ENCODE data around the gene PLP2. TPM values are rescaled to one million over a fixed set of nuclear protein-coding genes. Genes with fewer than 3 reads are reported as not detected.

The PLP2 gene
- total and polyA plus RNA-seq, 3 experiments from 2014 or later, result 95.2 to 160 (median 98.1) TPM

DNA sequence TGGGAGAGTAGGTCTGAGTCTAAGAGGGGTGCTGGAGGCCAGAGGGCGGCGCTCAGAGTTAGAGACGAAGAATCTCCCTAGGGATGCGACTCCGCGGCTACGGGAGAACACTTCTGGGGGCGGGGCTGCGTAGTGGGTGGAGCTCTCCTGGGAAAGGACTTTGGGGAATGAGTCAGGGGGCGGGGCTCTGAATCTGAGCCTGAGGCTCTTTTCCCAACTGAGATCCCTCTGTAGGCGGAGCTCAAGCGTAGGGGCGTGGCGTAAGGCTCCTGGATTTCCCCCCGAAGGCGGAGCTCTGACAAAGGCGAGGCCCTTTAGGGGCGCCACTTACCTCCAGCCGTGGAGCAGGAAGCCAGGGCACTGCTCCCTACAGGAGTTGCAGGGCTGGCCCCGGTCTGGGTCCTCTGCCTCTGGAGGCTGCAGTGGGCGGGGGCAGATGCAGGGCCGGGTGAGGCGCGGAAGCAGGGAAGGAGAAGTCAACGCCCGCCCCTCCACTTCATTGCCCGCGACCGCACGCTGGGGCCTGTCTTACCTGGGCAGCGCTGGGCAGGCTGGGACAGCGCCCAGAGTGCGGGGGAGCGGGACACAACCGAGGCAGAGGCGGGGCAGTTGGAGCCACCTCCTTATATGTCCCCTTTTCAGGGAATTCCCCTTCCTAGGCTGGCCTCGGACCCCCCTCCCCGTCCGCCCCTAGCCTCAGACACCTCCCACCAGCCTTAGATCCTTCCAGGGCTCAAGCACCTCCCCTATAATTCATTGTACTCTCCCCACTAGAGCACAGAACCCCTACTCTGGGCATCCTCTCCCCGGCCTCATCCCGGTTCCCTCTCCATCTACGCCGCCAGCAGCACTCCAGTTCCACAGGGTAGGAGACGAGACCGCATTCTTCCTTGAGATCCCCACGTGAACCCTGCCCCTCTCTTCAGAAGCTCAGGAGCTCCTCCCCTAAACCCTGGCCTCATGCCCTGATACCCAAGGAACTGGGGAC lies 12.9 kb downstream of the PLP2 start:
- peaks cover 7 to 14% (median 10%) of the 10 kb centered on the region in 3 donors for H3K4me1 Mint-ChIP-seq
- H3K4me3 Mint-ChIP-seq, result peak overlapping the region; percentile 68 to 85 (median 80)
- H3K27ac Mint-ChIP-seq, result peak overlapping the region in 6 of 8 donors; percentile 59 to 91 (median 78)
- H3K36me3 ChIP-seq (ENCODE audit: insufficient read depth, low read length), result no peaks in the 10 kb centered on the region
- peaks cover 3 to 19% (median 8%) of the 10 kb centered on the region in 3 donors for H3K36me3 Mint-ChIP-seq
- H3K4me1 ChIP-seq (ENCODE audit: insufficient read depth, low read length), result peaks cover 7% of the 10 kb centered on the region
- POLR2A ChIA-PET, result interaction anchor here (1.4 kb wide), 1 partner anchor 16 kb away, joined by 3 read pairs; no protein-coding TSS in a partner anchor
- H3K9me3 Mint-ChIP-seq, result no peaks in the 10 kb centered on the region
- H3K4me3 ChIP-seq (ENCODE audit: low read length), result peak overlapping the region; percentile 37
- H3K27me3 Mint-ChIP-seq, result peaks cover 0 to 4% of the 10 kb centered on the region in 2 donors
- no peaks in the 10 kb centered on the region for H3K27me3 ChIP-seq (ENCODE audit: insufficient read depth, low read length, poor library complexity, severe bottlenecking)
- peak in 2 of 5 donors; percentile 12 to 53 for DNase-seq
- H3K9me3 ChIP-seq (ENCODE audit: low read length), result no peaks in the 10 kb centered on the region
- peak overlapping the region; percentile 61 for H3K27ac ChIP-seq (ENCODE audit: low read depth, low read length)
- CTCF ChIA-PET, result interaction anchor here (0.7 to 1.3 kb wide), 3 partner anchors 17 to 18 kb away, joined by 3 to 5 read pairs (median 3); no protein-coding TSS in a partner anchor

- Histone ChIP-seq H3K36me3 (ENCODE audit: insufficient read depth, low read length) (no peaks in the 10 kb centered on the region), H3K27me3 (ENCODE audit: insufficient read depth, low read length, poor library complexity, severe bottlenecking) (no peaks in the 10 kb centered on the region), H3K4me1 (ENCODE audit: insufficient read depth, low read length) (peaks cover 7% of the 10 kb centered on the region), H3K27ac (ENCODE audit: low read depth, low read length) (peak within 1 kb of the TSS; percentile 61), H3K9me3 (ENCODE audit: low read length) (no peaks in the 10 kb centered on the region), H3K4me3 (ENCODE audit: low read length) (peak within 1 kb of the TSS; percentile 60)
- CTCF ChIA-PET, result no interaction called here
- POLR2A ChIA-PET, result interaction anchor here (0.6 to 1.0 kb wide), 4 partner anchors 14 to 83 kb away, joined by 3 to 5 read pairs (median 3); partner anchors contain the start of genes PLP2 and PPP1R3F
- Mint-ChIP-seq H3K27ac (peak within 1 kb of the TSS in 4 of 8 donors; percentile 59 to 91 (median 80)), H3K27me3 (peaks cover 0 to 4% of the 10 kb centered on the region in 2 donors), H3K36me3 (peaks cover 3 to 10% (median 4%) of the 10 kb centered on the region in 3 donors), H3K9me3 (no peaks in the 10 kb centered on the region), H3K4me1 (peaks cover 13 to 19% (median 14%) of the 10 kb centered on the region in 3 donors), H3K4me3 (peak within 1 kb of the TSS; percentile 68 to 85 (median 80))
- DNase-seq, result peak; percentile 58 to 81 (median 63)
Measured at GRCh38 chrX:49186125-49187027, 14.7 kb downstream of the PLP2 start, which contains the start of gene PRICKLE3. Gene PRICKLE3, minus strand, starts transcription at chrX:49186373. Its CDS starts 76 bp downstream, at chrX:49186297.

DNA sequence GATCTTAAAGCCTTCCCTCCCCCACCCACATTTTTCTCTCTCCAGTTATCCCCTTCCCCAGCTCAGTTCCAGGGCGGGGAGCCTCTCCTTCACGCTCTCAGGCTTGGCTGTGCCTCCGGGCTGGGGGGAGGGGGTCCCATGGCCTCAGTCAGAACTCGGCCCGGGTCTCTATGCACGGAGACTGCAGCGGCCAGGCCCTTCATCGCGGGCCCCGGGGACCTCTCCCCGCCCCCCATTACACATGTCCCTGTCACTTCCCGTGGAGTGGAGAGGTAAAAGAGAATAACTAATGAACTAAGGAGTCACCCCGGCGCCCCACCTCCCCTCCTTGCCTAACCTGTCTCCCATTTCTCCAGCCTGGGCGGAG lies 15.3 kb downstream of the PLP2 start:
- H3K36me3 Mint-ChIP-seq, result peaks cover 3 to 10% (median 4%) of the 10 kb centered on the region in 3 donors
- Histone ChIP-seq H3K4me1 (ENCODE audit: insufficient read depth, low read length) (peaks cover 7% of the 10 kb centered on the region), H3K27ac (ENCODE audit: low read depth, low read length) (no peak overlapping the region), H3K36me3 (ENCODE audit: insufficient read depth, low read length) (no peaks in the 10 kb centered on the region), H3K27me3 (ENCODE audit: insufficient read depth, low read length, poor library complexity, severe bottlenecking) (no peaks in the 10 kb centered on the region), H3K9me3 (ENCODE audit: low read length) (no peaks in the 10 kb centered on the region), H3K4me3 (ENCODE audit: low read length) (no peak overlapping the region)
- H3K4me3 Mint-ChIP-seq, result peak overlapping the region in 3 of 7 donors; percentile 15 to 68 (median 27)
- peaks cover 0 to 4% of the 10 kb centered on the region in 2 donors for H3K27me3 Mint-ChIP-seq
- POLR2A ChIA-PET, result interaction anchor here (0.6 kb wide), 1 partner anchor 15 kb away, joined by 3 read pairs; no protein-coding TSS in a partner anchor
- H3K27ac Mint-ChIP-seq, result no peak overlapping the region
- peaks cover 13 to 19% (median 16%) of the 10 kb centered on the region in 3 donors for H3K4me1 Mint-ChIP-seq
- H3K9me3 Mint-ChIP-seq, result no peaks in the 10 kb centered on the region
- DNase-seq, result no peak
- CTCF ChIA-PET, result no interaction called here

GRCh38 chrX:49187526-49187925 lies 15.8 kb downstream of the PLP2 start:
- Histone ChIP-seq H3K9me3 (ENCODE audit: low read length) (no peaks in the 10 kb centered on the region), H3K36me3 (ENCODE audit: insufficient read depth, low read length) (no peaks in the 10 kb centered on the region), H3K4me1 (ENCODE audit: insufficient read depth, low read length) (peaks cover 12% of the 10 kb centered on the region), H3K4me3 (ENCODE audit: low read length) (no peak overlapping the region), H3K27me3 (ENCODE audit: insufficient read depth, low read length, poor library complexity, severe bottlenecking) (no peaks in the 10 kb centered on the region), H3K27ac (ENCODE audit: low read depth, low read length) (no peak overlapping the region)
- Mint-ChIP-seq H3K36me3 (peaks cover 0 to 5% (median 0%) of the 10 kb centered on the region in 3 donors), H3K9me3 (no peaks in the 10 kb centered on the region), H3K27ac (peak overlapping the region in 1 of 8 donors; percentile 61), H3K27me3 (peaks cover 0 to 4% of the 10 kb centered on the region in 2 donors), H3K4me1 (peaks cover 14 to 22% (median 18%) of the 10 kb centered on the region in 3 donors), H3K4me3 (peak overlapping the region in 1 of 7 donors; percentile 27)
- ChIA-PET POLR2A (interaction anchor here (0.7 kb wide), 1 partner anchor 131 kb away, joined by 3 read pairs; no protein-coding TSS in a partner anchor), CTCF (no interaction called here)
- DNase-seq, result no peak

DNA sequence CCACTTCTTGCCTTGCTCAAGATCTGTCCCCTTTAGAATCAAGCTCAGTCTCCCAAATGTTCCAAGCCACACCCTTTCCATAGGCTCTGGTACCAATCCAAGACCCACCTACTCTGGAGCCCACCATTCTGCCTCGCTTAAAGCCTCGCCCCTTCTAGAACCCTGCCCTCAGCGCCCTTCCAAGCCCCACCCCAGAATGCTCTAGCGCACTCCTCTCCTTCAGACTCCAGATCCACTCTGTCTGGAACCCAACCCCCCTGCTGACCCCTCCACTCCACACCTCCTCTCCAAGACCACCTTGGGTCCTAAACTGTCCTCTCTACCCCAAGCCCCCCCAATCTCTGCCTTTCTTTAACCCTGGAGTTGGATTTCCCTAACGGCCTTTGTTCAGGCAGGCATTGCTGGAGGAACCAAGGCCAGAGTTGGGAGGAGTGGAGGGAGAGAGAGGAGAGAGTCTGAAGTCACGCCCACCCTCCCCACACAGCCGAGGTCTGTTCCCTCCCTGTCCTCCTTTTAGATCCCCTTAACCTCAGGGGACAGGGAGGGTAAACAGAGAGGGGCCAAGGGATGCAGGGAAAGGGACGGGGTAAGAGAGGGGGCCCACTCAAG lies 16.9 kb downstream of the PLP2 start:
- no peak overlapping the region for H3K4me3 Mint-ChIP-seq
- peaks cover 23% of the 10 kb centered on the region for H3K4me1 ChIP-seq (ENCODE audit: insufficient read depth, low read length)
- H3K27ac Mint-ChIP-seq, result peak overlapping the region in 1 of 8 donors; percentile 68
- no peaks in the 10 kb centered on the region for H3K9me3 Mint-ChIP-seq
- POLR2A ChIA-PET, result interaction anchor here (0.7 kb wide), 1 partner anchor 132 kb away, joined by 3 read pairs; no protein-coding TSS in a partner anchor
- no peak for DNase-seq
- no peaks in the 10 kb centered on the region for H3K27me3 ChIP-seq (ENCODE audit: insufficient read depth, low read length, poor library complexity, severe bottlenecking)
- H3K4me3 ChIP-seq (ENCODE audit: low read length), result no peak overlapping the region
- H3K27ac ChIP-seq (ENCODE audit: low read depth, low read length), result no peak overlapping the region
- peaks cover 0 to 4% of the 10 kb centered on the region in 2 donors for H3K27me3 Mint-ChIP-seq
- peaks cover 24 to 33% (median 24%) of the 10 kb centered on the region in 3 donors for H3K4me1 Mint-ChIP-seq
- CTCF ChIA-PET, result no interaction called here
- H3K9me3 ChIP-seq (ENCODE audit: low read length), result no peaks in the 10 kb centered on the region
- no peaks in the 10 kb centered on the region for H3K36me3 ChIP-seq (ENCODE audit: insufficient read depth, low read length)
- peaks cover 0 to 1% (median 0%) of the 10 kb centered on the region in 3 donors for H3K36me3 Mint-ChIP-seq

- Histone ChIP-seq H3K9me3 (ENCODE audit: low read length) (no peaks in the 10 kb centered on the region), H3K27me3 (ENCODE audit: insufficient read depth, low read length, poor library complexity, severe bottlenecking) (no peaks in the 10 kb centered on the region), H3K36me3 (ENCODE audit: insufficient read depth, low read length) (no peaks in the 10 kb centered on the region), H3K27ac (ENCODE audit: low read depth, low read length) (no peak overlapping the region), H3K4me1 (ENCODE audit: insufficient read depth, low read length) (peaks cover 23% of the 10 kb centered on the region), H3K4me3 (ENCODE audit: low read length) (no peak overlapping the region)
- no peaks in the 10 kb centered on the region for H3K9me3 Mint-ChIP-seq
- ChIA-PET POLR2A (no interaction called here), CTCF (interaction anchor here (4.7 kb wide), 1 partner anchor 23 kb away, joined by 25 read pairs; no protein-coding TSS in a partner anchor)
- peaks cover 24 to 30% (median 29%) of the 10 kb centered on the region in 3 donors for H3K4me1 Mint-ChIP-seq
- peak overlapping the region in 5 of 8 donors; percentile 15 to 82 (median 63) for H3K27ac Mint-ChIP-seq
- peaks cover 0 to 4% of the 10 kb centered on the region in 2 donors for H3K27me3 Mint-ChIP-seq
- no peak for DNase-seq
- H3K36me3 Mint-ChIP-seq, result peaks cover 0 to 2% (median 0%) of the 10 kb centered on the region in 3 donors
- peak overlapping the region in 5 of 7 donors; percentile 23 to 74 (median 63) for H3K4me3 Mint-ChIP-seq
Measured at GRCh38 chrX:49189606-49190005, 17.9 kb downstream of the PLP2 start.
